ENCODE measurements around the gene GAA. TPM values are rescaled to one million over a fixed set of nuclear protein-coding genes. Genes with fewer than 3 reads are reported as not detected.
A peak's percentile ranks its signal among the peaks of the same experiment; 100 is the strongest.

The GAA gene
- total RNA-seq, 1 experiment from 2014 or later = 30.3 TPM

- no peak overlapping the region for H2BK120ac ChIP-seq (ENCODE audit: low read depth, low read length, poor library complexity, severe bottlenecking)
- DNase-seq = no peak
- H2AK5ac ChIP-seq (ENCODE audit: insufficient read length, low read length) = no peak overlapping the region
- no peaks in the 10 kb centered on the region for H3K79me1 ChIP-seq (ENCODE audit: insufficient read depth, low read depth, low read length, poor library complexity, severe bottlenecking)
- no peaks in the 10 kb centered on the region for H3K27me3 ChIP-seq (ENCODE audit: insufficient read depth, low read length)
- 0 out of 7 replicates have a peak overlapping the region, but pooled peaks of 2 of the 3 experiments have one; percentile 18 to 47 for H3K27ac Mint-ChIP-seq
- no peak overlapping the region for H3K23ac ChIP-seq (ENCODE audit: insufficient read length, low read depth, low read length)
- H3K4me2 ChIP-seq (ENCODE audit: insufficient read depth, insufficient read length, low read length) = no peak overlapping the region
- H2BK5ac ChIP-seq (ENCODE audit: insufficient read length, low read length) = no peak overlapping the region
- H3K4me1 Mint-ChIP-seq = peaks cover 22 to 34% of the 10 kb centered on the region in 2 experiments
- H3K79me2 ChIP-seq (ENCODE audit: insufficient read depth, low read length) = no peaks in the 10 kb centered on the region
- H3K9me3 Mint-ChIP-seq = no peaks in the 10 kb centered on the region
- H3K4me1 ChIP-seq (ENCODE audit: insufficient read depth, low read length) = peaks cover 6% of the 10 kb centered on the region; the same call in 1 of the 2 replicates
- H3K4me3 Mint-ChIP-seq = no peak overlapping the region
- no peak overlapping the region for H2AFZ ChIP-seq (ENCODE audit: low read length)
- H4K8ac ChIP-seq (replicated peaks; ENCODE audit: insufficient read length, low read depth, low read length) = no peak overlapping the region
- H4K20me1 ChIP-seq (ENCODE audit: control insufficient read depth, insufficient read depth, insufficient read length) = no peaks in the 10 kb centered on the region
- WGBS (ENCODE audit: extremely low coverage, insufficient read length, low lambda C conversion rate) = no CpG with 5 or more reads among the region's 4 CpGs
- no peaks in the 10 kb centered on the region for H3K23me2 ChIP-seq (ENCODE audit: insufficient read length, low read depth, low read length, poor library complexity, severe bottlenecking)
- H3K36me3 Mint-ChIP-seq (ENCODE audit: insufficient read depth in 1 of 3, low read depth in 3 of 3) = peaks cover 3 to 16% (median 16%) of the 10 kb centered on the region in 3 experiments; a peak in 6 of 7 replicates
- H4K91ac ChIP-seq (ENCODE audit: insufficient read length, low read depth, low read length) = no peak overlapping the region
- no peak overlapping the region for H2BK20ac ChIP-seq (ENCODE audit: low read depth, low read length, poor library complexity, severe bottlenecking)
- H2BK12ac ChIP-seq (ENCODE audit: insufficient read length, low read depth, low read length) = no peak overlapping the region
- no peak overlapping the region for H3K56ac ChIP-seq (ENCODE audit: insufficient read length, low read depth, low read length)
- no peak overlapping the region for H3K9ac ChIP-seq (ENCODE audit: extremely low read depth, insufficient read length, low read length)
- H3K14ac ChIP-seq (ENCODE audit: insufficient read depth, low read length) = no peak overlapping the region
- H3K27ac ChIP-seq (ENCODE audit: insufficient read length, low read depth, low read length) = no peak overlapping the region
- H3K4ac ChIP-seq (ENCODE audit: low read depth, low read length) = no peak overlapping the region
- H3T11ph ChIP-seq (ENCODE audit: low read length) = no peak overlapping the region
- H3K27me3 Mint-ChIP-seq (ENCODE audit: low read depth) = peaks cover 3% of the 10 kb centered on the region; the same call in 1 of the 2 replicates
- no peak overlapping the region for H4K5ac ChIP-seq (ENCODE audit: insufficient read length, low read depth, low read length)
- no peak for TF ChIP-seq CTCF (conservative IDR thresholded peaks at IDR 0.05)
- no peaks in the 10 kb centered on the region for H3K9me3 ChIP-seq (ENCODE audit: control insufficient read depth, low read depth, low read length)
- no peak overlapping the region for H3K18ac ChIP-seq (ENCODE audit: insufficient read length, low read depth, low read length)
- H2BK15ac ChIP-seq (ENCODE audit: low read depth, low read length) = no peak overlapping the region
These were observed 27.7 kb downstream of the GAA start for GRCh38 chr17:80129006-80129565.

All from H9 (cell line).